ENCODE data around the gene SLC1A6. TPM values are rescaled to one million over a fixed set of nuclear protein-coding genes. Genes with fewer than 3 reads are reported as not detected.

SLC1A6 gene
- total and polyA plus RNA-seq, 9 of the 15 experiments (the other 6 are each of a cell fraction or from before 2014, with no cell fraction given) = not detected

- TF ChIP-seq ZNF140 (CRISPR knock-in tag; IDR thresholded peaks at IDR 0.05) (no peak), REST (IDR thresholded peaks at IDR 0.05; ENCODE audit: borderline replicate concordance) (no peak), REST (CRISPR knock-in tag; IDR thresholded peaks at IDR 0.05; ENCODE audit: low read depth) (no peak), FOXK2 (conservative IDR thresholded peaks at IDR 0.05 in 1 of 2, IDR thresholded peaks at IDR 0.05 in 1 of 2; ENCODE audit: low read depth in 2 of 2) (no peak), OTX1 (CRISPR knock-in tag; IDR thresholded peaks at IDR 0.05) (no peak), RBFOX2 (IDR thresholded peaks at IDR 0.05; ENCODE audit: low read depth, low read length) (no peak), SP2 (IDR thresholded peaks at IDR 0.05; ENCODE audit: extremely low read depth, low read depth, low read length, poor library complexity, severe bottlenecking) (no peak), ARHGAP35 (IDR thresholded peaks at IDR 0.05; ENCODE audit: partially characterized antibody) (no peak), IFI16 (CRISPR knock-in tag; IDR thresholded peaks at IDR 0.05) (no peak), BRD9 (IDR thresholded peaks at IDR 0.05; ENCODE audit: low read depth, partially characterized antibody) (no peak)
- TF ChIP-seq, protein P1, sequence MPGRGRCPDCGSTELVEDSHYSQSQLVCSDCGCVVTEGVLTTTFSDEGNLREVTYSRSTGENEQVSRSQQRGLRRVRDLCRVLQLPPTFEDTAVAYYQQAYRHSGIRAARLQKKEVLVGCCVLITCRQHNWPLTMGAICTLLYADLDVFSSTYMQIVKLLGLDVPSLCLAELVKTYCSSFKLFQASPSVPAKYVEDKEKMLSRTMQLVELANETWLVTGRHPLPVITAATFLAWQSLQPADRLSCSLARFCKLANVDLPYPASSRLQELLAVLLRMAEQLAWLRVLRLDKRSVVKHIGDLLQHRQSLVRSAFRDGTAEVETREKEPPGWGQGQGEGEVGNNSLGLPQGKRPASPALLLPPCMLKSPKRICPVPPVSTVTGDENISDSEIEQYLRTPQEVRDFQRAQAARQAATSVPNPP (IDR thresholded peaks at IDR 0.05; ENCODE audit: borderline replicate concordance, insufficient read depth, insufficient read length) = no peak
- TF ChIP-seq, protein P2, sequence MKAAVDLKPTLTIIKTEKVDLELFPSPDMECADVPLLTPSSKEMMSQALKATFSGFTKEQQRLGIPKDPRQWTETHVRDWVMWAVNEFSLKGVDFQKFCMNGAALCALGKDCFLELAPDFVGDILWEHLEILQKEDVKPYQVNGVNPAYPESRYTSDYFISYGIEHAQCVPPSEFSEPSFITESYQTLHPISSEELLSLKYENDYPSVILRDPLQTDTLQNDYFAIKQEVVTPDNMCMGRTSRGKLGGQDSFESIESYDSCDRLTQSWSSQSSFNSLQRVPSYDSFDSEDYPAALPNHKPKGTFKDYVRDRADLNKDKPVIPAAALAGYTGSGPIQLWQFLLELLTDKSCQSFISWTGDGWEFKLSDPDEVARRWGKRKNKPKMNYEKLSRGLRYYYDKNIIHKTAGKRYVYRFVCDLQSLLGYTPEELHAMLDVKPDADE (conservative IDR thresholded peaks at IDR 0.05; ENCODE audit: control insufficient read depth, low read depth, low read length) = no peak
These were observed 13.1 kb upstream of the SLC1A6 start (continued) for GRCh38 chr19:14992780-14993179.
